Ovary (tissue), 3 donors: ENCODE data around the gene VPS35L.

Experiments used
- CTCF ChIP-seq, 3 donors: fragments of 450-650 bp in 2 of 3; fragments of 200-600 bp in 1 of 3; IDR thresholded peaks; one replicate each; pipeline versions ENCODE4 v1.5.1 to v1.8.0; 2016 to 2022; ENCODE audit warnings: antibody characterized with exemption in 3 of 3, mild to moderate bottlenecking in 1 of 3
- EP300 ChIP-seq: sonication (generic); formaldehyde crosslinking; IDR thresholded peaks from one replicate; pipeline ENCODE4 v1.6.1; 2017; ENCODE audit warnings: antibody characterized with exemption
- POLR2A ChIP-seq: fragments of 450-650 bp; IDR thresholded peaks from one replicate; pipeline ENCODE4 v1.6.1; 2017; ENCODE audit warnings: antibody characterized with exemption, mild to moderate bottlenecking, moderate library complexity
- donor health status: DM: no; HTN: no; CAD: no.

- TF ChIP-seq CTCF (IDR thresholded peaks at IDR 0.05) (no peak), POLR2A (no peak), EP300 (no peak)
These were observed 188.3 kb downstream of the VPS35L start for GRCh38 chr16:19743816-19744159.
